Ishikawa (cell line): ENCODE results near the gene ZMYND19.

Experiments used
- CEBPB ChIP-seq: IDR thresholded peaks from 2 replicates; pipeline ENCODE4 v1.6.1; 2012
- EGR1 ChIP-seq: IDR thresholded peaks from 2 replicates; pipeline ENCODE4 v1.6.1; 2012
- EP300 ChIP-seq: IDR thresholded peaks from 2 replicates; pipeline ENCODE4 v1.6.1; 2012; ENCODE audit warnings: borderline replicate concordance
- FOXM1 ChIP-seq: IDR thresholded peaks from 2 replicates; pipeline ENCODE4 v1.6.1; 2012; ENCODE audit warnings: low read depth, borderline replicate concordance
- NFIC ChIP-seq: IDR thresholded peaks from 2 replicates; pipeline ENCODE4 v1.6.1; 2012
- TAF1 ChIP-seq: IDR thresholded peaks from 2 replicates; pipeline ENCODE4 v1.6.1; 2012; ENCODE audit warnings: low read depth, mild to moderate bottlenecking
- TCF12 ChIP-seq: IDR thresholded peaks from 2 replicates; pipeline ENCODE4 v1.6.1; 2012; ENCODE audit warnings: low read depth
- TEAD4 ChIP-seq: IDR thresholded peaks from 2 replicates; pipeline ENCODE4 v1.6.1; 2012
- YY1 ChIP-seq: IDR thresholded peaks from 2 replicates; pipeline ENCODE4 v1.6.1; 2012; ENCODE audit warnings: low read depth
- TF ChIP-seq, protein P1 (sequence below): IDR thresholded peaks from 2 replicates; pipeline ENCODE4 v1.6.1; 2012
- TF ChIP-seq, protein P2 (sequence below): IDR thresholded peaks from 2 replicates; pipeline ENCODE4 v1.6.1; 2012; ENCODE audit warnings: low read depth, mild to moderate bottlenecking
- TF ChIP-seq, protein P3 (sequence below): IDR thresholded peaks from 2 replicates; pipeline ENCODE4 v1.6.1; 2012

DNA sequence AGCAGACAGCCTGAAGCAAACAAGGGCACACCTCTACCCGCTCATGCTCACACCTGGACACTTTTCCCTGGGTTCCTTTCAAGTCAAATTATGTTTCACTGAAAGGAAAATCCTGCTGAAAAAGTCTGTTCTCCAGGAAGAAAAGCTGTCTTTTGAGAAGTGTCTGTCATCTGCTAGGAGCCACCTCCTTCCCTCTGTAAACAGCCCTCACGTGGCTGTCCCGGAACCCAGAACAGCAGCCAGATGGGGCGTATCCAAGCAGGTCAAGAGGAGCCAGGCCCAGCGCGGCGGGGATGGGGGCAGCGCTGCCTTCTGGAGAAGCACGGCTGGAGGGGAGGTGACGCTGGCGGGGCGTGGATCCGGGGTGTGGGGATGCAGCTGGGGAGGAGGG, 40.1 kb downstream of the ZMYND19 start, which contains the start of gene PNPLA7:
- TF ChIP-seq TCF12 (0 out of 2 replicates have a peak, but pooled peaks have one; percentile 35), CEBPB (no peak), TEAD4 (0 out of 2 replicates have a peak, but pooled peaks have one; percentile 5), TAF1 (no peak), FOXM1 (no peak), YY1 (no peak), NFIC (peak; percentile 66; the same call in 1 of the 2 replicates), EP300 (no peak), EGR1 (no peak)
- TF ChIP-seq, protein P1, sequence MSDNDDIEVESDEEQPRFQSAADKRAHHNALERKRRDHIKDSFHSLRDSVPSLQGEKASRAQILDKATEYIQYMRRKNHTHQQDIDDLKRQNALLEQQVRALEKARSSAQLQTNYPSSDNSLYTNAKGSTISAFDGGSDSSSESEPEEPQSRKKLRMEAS, result peak; percentile 97
- TF ChIP-seq, protein P2, sequence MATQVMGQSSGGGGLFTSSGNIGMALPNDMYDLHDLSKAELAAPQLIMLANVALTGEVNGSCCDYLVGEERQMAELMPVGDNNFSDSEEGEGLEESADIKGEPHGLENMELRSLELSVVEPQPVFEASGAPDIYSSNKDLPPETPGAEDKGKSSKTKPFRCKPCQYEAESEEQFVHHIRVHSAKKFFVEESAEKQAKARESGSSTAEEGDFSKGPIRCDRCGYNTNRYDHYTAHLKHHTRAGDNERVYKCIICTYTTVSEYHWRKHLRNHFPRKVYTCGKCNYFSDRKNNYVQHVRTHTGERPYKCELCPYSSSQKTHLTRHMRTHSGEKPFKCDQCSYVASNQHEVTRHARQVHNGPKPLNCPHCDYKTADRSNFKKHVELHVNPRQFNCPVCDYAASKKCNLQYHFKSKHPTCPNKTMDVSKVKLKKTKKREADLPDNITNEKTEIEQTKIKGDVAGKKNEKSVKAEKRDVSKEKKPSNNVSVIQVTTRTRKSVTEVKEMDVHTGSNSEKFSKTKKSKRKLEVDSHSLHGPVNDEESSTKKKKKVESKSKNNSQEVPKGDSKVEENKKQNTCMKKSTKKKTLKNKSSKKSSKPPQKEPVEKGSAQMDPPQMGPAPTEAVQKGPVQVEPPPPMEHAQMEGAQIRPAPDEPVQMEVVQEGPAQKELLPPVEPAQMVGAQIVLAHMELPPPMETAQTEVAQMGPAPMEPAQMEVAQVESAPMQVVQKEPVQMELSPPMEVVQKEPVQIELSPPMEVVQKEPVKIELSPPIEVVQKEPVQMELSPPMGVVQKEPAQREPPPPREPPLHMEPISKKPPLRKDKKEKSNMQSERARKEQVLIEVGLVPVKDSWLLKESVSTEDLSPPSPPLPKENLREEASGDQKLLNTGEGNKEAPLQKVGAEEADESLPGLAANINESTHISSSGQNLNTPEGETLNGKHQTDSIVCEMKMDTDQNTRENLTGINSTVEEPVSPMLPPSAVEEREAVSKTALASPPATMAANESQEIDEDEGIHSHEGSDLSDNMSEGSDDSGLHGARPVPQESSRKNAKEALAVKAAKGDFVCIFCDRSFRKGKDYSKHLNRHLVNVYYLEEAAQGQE, result no peak
- TF ChIP-seq, protein P3, sequence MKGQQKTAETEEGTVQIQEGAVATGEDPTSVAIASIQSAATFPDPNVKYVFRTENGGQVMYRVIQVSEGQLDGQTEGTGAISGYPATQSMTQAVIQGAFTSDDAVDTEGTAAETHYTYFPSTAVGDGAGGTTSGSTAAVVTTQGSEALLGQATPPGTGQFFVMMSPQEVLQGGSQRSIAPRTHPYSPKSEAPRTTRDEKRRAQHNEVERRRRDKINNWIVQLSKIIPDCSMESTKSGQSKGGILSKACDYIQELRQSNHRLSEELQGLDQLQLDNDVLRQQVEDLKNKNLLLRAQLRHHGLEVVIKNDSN, result peak; percentile 91
